DOHH2 (cell line): ENCODE data around the gene CAPZB.

ENCODE experiments used
- CTCF ChIP-seq: fragments of 200-600 bp; sonication (generic); IDR thresholded peaks from one replicate; pipeline ENCODE4 v1.5.1; 2014; ENCODE audit warnings: antibody characterized with exemption, mild to moderate bottlenecking, low read depth, low read length; ENCODE audit not compliant: poor library complexity, severe bottlenecking
- EZH2phosphoT487 ChIP-seq: fragments of 200-600 bp; sonication (generic); IDR thresholded peaks from 2 replicates; pipeline ENCODE4 v1.6.1; 2017; ENCODE audit warnings: borderline replicate concordance, mild to moderate bottlenecking, antibody characterized with exemption, low read length, moderate library complexity, mixed read lengths

GRCh38 chr1:19468397-19468956 is 16.9 kb downstream of the CAPZB start:
- no peak for TF ChIP-seq CTCF
- TF ChIP-seq EZH2phosphoT487: no peak
